ENCODE results near the gene COL23A1.
"Not testable (repeated sequence)": the region's sequence is repeated elsewhere in the genome, so short reads cannot be mapped to it uniquely, and the experiment has no call there.

COL23A1 gene

GRCh38 chr5:178330791-178331404 is 259.3 kb downstream of the COL23A1 start:
- DNase-seq (ENCODE audit: low read depth, low spot score), result peak; percentile 27
- H3K4me3 ChIP-seq (ENCODE audit: low read length), result no peak overlapping the region

GRCh38 chr5:178328826-178329730 is 261.1 kb downstream of the COL23A1 start:
- no peak overlapping the region for H3K4me3 ChIP-seq (ENCODE audit: low read length)
- DNase-seq (ENCODE audit: low read depth, low spot score), result no peak

GRCh38 chr5:178327931-178328711 is 262.1 kb downstream of the COL23A1 start:
- H3K4me3 ChIP-seq (ENCODE audit: low read length), result no peak overlapping the region
- no peak for DNase-seq (ENCODE audit: low read depth, low spot score)

- no peak overlapping the region for H3K4me3 ChIP-seq (ENCODE audit: low read length)
- DNase-seq (ENCODE audit: low read depth, low spot score), result no peak
Observed at GRCh38 chr5:178327446-178327845, 262.7 kb downstream of the COL23A1 start.

GRCh38 chr5:178326374-178326715 is 263.8 kb downstream of the COL23A1 start:
- H3K4me3 ChIP-seq (ENCODE audit: low read length), result no peak overlapping the region
- no peak for DNase-seq (ENCODE audit: low read depth, low spot score)

GRCh38 chr5:178325679-178326373 is 264.4 kb downstream of the COL23A1 start:
- no peak overlapping the region for H3K4me3 ChIP-seq (ENCODE audit: low read length)
- DNase-seq (ENCODE audit: low read depth, low spot score), result no peak

- no peak overlapping the region for H3K4me3 ChIP-seq (ENCODE audit: low read length)
- DNase-seq (ENCODE audit: low read depth, low spot score), result no peak
Observed at GRCh38 chr5:178325311-178325678, 264.9 kb downstream of the COL23A1 start.

GRCh38 chr5:178324481-178325310 is 265.5 kb downstream of the COL23A1 start:
- DNase-seq (ENCODE audit: low read depth, low spot score), result no peak
- H3K4me3 ChIP-seq (ENCODE audit: low read length), result no peak overlapping the region

- DNase-seq (ENCODE audit: low read depth, low spot score), result no peak
- no peak overlapping the region for H3K4me3 ChIP-seq (ENCODE audit: low read length)
Observed at GRCh38 chr5:178323961-178324360, 266.2 kb downstream of the COL23A1 start.

GRCh38 chr5:178323541-178323865 is 266.7 kb downstream of the COL23A1 start:
- no peak overlapping the region for H3K4me3 ChIP-seq (ENCODE audit: low read length)
- no peak for DNase-seq (ENCODE audit: low read depth, low spot score)

- DNase-seq (ENCODE audit: low read depth, low spot score), result no peak
- no peak overlapping the region for H3K4me3 ChIP-seq (ENCODE audit: low read length)
Observed at GRCh38 chr5:178322736-178323540, 267.3 kb downstream of the COL23A1 start.

GRCh38 chr5:178320281-178320855 is 269.8 kb downstream of the COL23A1 start:
- no peak overlapping the region for H3K4me3 ChIP-seq (ENCODE audit: low read length)
- DNase-seq (ENCODE audit: low read depth, low spot score), result no peak

GRCh38 chr5:178319541-178320041 is 270.6 kb downstream of the COL23A1 start:
- H3K4me3 ChIP-seq (ENCODE audit: low read length), result no peak overlapping the region

GRCh38 chr5:178318893-178319292 is 271.3 kb downstream of the COL23A1 start:
- no peak for DNase-seq (ENCODE audit: low read depth, low spot score)
- no peak overlapping the region for H3K4me3 ChIP-seq (ENCODE audit: low read length)

More at GRCh38 chr5:178319541-178320041, 270.6 kb downstream of the COL23A1 start:
- DNase-seq (ENCODE audit: low read depth, low spot score), result no peak

- no peak for DNase-seq (ENCODE audit: low read depth, low spot score)
- no peak overlapping the region for H3K4me3 ChIP-seq (ENCODE audit: low read length)
Observed at GRCh38 chr5:178318382-178318781, 271.8 kb downstream of the COL23A1 start.

GRCh38 chr5:178317727-178318126 is 272.5 kb downstream of the COL23A1 start:
- H3K4me3 ChIP-seq (ENCODE audit: low read length); DNase-seq (ENCODE audit: low read depth, low spot score): not testable (repeated sequence)
